Measurements from ENCODE around the gene SNRPA1.
A peak's percentile ranks its signal among the peaks of the same experiment; 100 is the strongest.

Gene SNRPA1

GRCh38 chr15:101286471-101287114, 8.5 kb downstream of the SNRPA1 start:
- H3K4me3 ChIP-seq (ENCODE audit: low read depth, low read length), result no peak overlapping the region
- H3K36me3 ChIP-seq, result peaks cover 81% of the 10 kb centered on the region
- H3K4me1 ChIP-seq, result no peaks in the 10 kb centered on the region
- H3K9me3 ChIP-seq, result no peaks in the 10 kb centered on the region
- DNase-seq, result no peak
- no peak for TF ChIP-seq CTCF (IDR thresholded peaks at IDR 0.05; ENCODE audit: low read depth, low read length)
- H3K27me3 ChIP-seq, result no peaks in the 10 kb centered on the region

GRCh38 chr15:101283931-101284330, 11.1 kb downstream of the SNRPA1 start:
- no peak for DNase-seq
- no peak for TF ChIP-seq CTCF (IDR thresholded peaks at IDR 0.05; ENCODE audit: low read depth, low read length)
- H3K27me3 ChIP-seq, result no peaks in the 10 kb centered on the region
- no peaks in the 10 kb centered on the region for H3K9me3 ChIP-seq
- peaks cover 84% of the 10 kb centered on the region for H3K36me3 ChIP-seq
- no peak overlapping the region for H3K4me3 ChIP-seq (ENCODE audit: low read depth, low read length)
- H3K4me1 ChIP-seq, result no peaks in the 10 kb centered on the region

GRCh38 chr15:101280007-101280406, 15.0 kb downstream of the SNRPA1 start:
- Histone ChIP-seq H3K27me3 (no peaks in the 10 kb centered on the region), H3K9me3 (no peaks in the 10 kb centered on the region), H3K4me3 (ENCODE audit: low read depth, low read length) (no peak overlapping the region), H3K36me3 (peaks cover 48% of the 10 kb centered on the region), H3K4me1 (peaks cover 3% of the 10 kb centered on the region; the same call in 1 of the 2 replicates)
- no peak for DNase-seq
- no peak for TF ChIP-seq CTCF (IDR thresholded peaks at IDR 0.05; ENCODE audit: low read depth, low read length)

- Histone ChIP-seq H3K4me3 (ENCODE audit: low read depth, low read length) (peak overlapping the region; percentile 44), H3K27me3 (no peaks in the 10 kb centered on the region), H3K9me3 (no peaks in the 10 kb centered on the region), H3K36me3 (peaks cover 50% of the 10 kb centered on the region), H3K4me1 (peaks cover 3% of the 10 kb centered on the region)
- no peak for DNase-seq
- no peak for TF ChIP-seq CTCF (IDR thresholded peaks at IDR 0.05; ENCODE audit: low read depth, low read length)
These were observed 17.0 kb downstream of the SNRPA1 start for GRCh38 chr15:101277943-101278564.

- TF ChIP-seq CTCF (IDR thresholded peaks at IDR 0.05; ENCODE audit: low read depth, low read length), result no peak
- DNase-seq, result peak; percentile 96
- Histone ChIP-seq H3K4me1 (peaks cover 6% of the 10 kb centered on the region), H3K9me3 (no peaks in the 10 kb centered on the region), H3K27me3 (no peaks in the 10 kb centered on the region), H3K36me3 (peaks cover 50% of the 10 kb centered on the region), H3K4me3 (ENCODE audit: low read depth, low read length) (peak within 1 kb of the TSS; percentile 99)
These were observed 17.8 kb downstream of the SNRPA1 start, which contains the start of gene SELENOS for GRCh38 chr15:101277038-101277822. TSS of gene SELENOS (minus strand) at chr15:101277485. CDS start at chr15:101277417, 68 bp downstream.

Measured in BE2C (cell line).